ENCODE data around the gene MLH3. TPM values are rescaled to one million over a fixed set of nuclear protein-coding genes. Genes with fewer than 3 reads are reported as not detected.

MLH3 gene
- total RNA-seq, 1 donor from 2014 or later: 12.9 TPM

GRCh38 chr14:75049136-75049535 lies 2.1 kb downstream of the MLH3 start:
- Histone ChIP-seq H3K79me2 (ENCODE audit: insufficient read depth, low read length) (peaks cover 10% of the 10 kb centered on the region), H3K27ac (ENCODE audit: low read depth, low read length) (no peak overlapping the region), H3K27me3 (ENCODE audit: insufficient read depth, low read length) (no peaks in the 10 kb centered on the region), H4K20me1 (ENCODE audit: insufficient read depth, low read length) (no peaks in the 10 kb centered on the region), H3K36me3 (ENCODE audit: insufficient read depth, low read length) (no peaks in the 10 kb centered on the region), H2AFZ (ENCODE audit: low read depth, low read length) (no peak overlapping the region), H3K4me2 (ENCODE audit: low read length) (no peak overlapping the region), H3K9me3 (ENCODE audit: insufficient read depth, low read depth, low read length) (no peaks in the 10 kb centered on the region), H3K4me3 (ENCODE audit: insufficient read depth, low read depth, low read length) (no peak overlapping the region), H3K4me1 (ENCODE audit: insufficient read depth, low read length) (peaks cover 12% of the 10 kb centered on the region), H3K9ac (ENCODE audit: low read length) (no peak overlapping the region)
- H3K9me3 Mint-ChIP-seq (ENCODE audit: unreplicated experiment): peaks cover 2% of the 10 kb centered on the region
- DNase-seq (ENCODE audit: low read depth) (no peak), FAIRE-seq (no peak)
- no peaks in the 10 kb centered on the region for H3K27me3 Mint-ChIP-seq (ENCODE audit: low read depth, unreplicated experiment)
- H3K36me3 Mint-ChIP-seq (ENCODE audit: low read depth, unreplicated experiment): peaks cover 2% of the 10 kb centered on the region
- no peak overlapping the region for H3K4me3 Mint-ChIP-seq (ENCODE audit: unreplicated experiment)
- H3K4me1 Mint-ChIP-seq (ENCODE audit: low read depth, unreplicated experiment): peaks cover 14% of the 10 kb centered on the region
- no peak overlapping the region for H3K27ac Mint-ChIP-seq (ENCODE audit: unreplicated experiment)
- TF ChIP-seq EZH2 (IDR thresholded peaks at IDR 0.05; ENCODE audit: insufficient read depth, low read length) (no peak), CTCF (IDR thresholded peaks at IDR 0.05; ENCODE audit: insufficient read depth, low read depth, low read length) (no peak)

GRCh38 chr14:75048101-75048500 lies 3.2 kb downstream of the MLH3 start:
- H3K27ac Mint-ChIP-seq (ENCODE audit: unreplicated experiment): no peak overlapping the region

More at GRCh38 chr14:75048101-75048500, 3.2 kb downstream of the MLH3 start:
- no peak overlapping the region for H3K4me3 Mint-ChIP-seq (ENCODE audit: unreplicated experiment)
- no peaks in the 10 kb centered on the region for H4K20me1 ChIP-seq (ENCODE audit: insufficient read depth, low read length)
- no peak for TF ChIP-seq EZH2 (IDR thresholded peaks at IDR 0.05; ENCODE audit: insufficient read depth, low read length)
- TF ChIP-seq CTCF (IDR thresholded peaks at IDR 0.05; ENCODE audit: insufficient read depth, low read depth, low read length): no peak
- peaks cover 2% of the 10 kb centered on the region for H3K36me3 Mint-ChIP-seq (ENCODE audit: low read depth, unreplicated experiment)
- H3K27me3 Mint-ChIP-seq (ENCODE audit: low read depth, unreplicated experiment): no peaks in the 10 kb centered on the region
- H3K9me3 Mint-ChIP-seq (ENCODE audit: unreplicated experiment): peaks cover 2% of the 10 kb centered on the region
- DNase-seq (ENCODE audit: low read depth) (no peak), FAIRE-seq (no peak)
- H3K4me3 ChIP-seq (ENCODE audit: insufficient read depth, low read depth, low read length): no peak overlapping the region
- no peaks in the 10 kb centered on the region for H3K36me3 ChIP-seq (ENCODE audit: insufficient read depth, low read length)
- no peaks in the 10 kb centered on the region for H3K27me3 ChIP-seq (ENCODE audit: insufficient read depth, low read length)
- peaks cover 12% of the 10 kb centered on the region for H3K4me1 ChIP-seq (ENCODE audit: insufficient read depth, low read length)
- no peak overlapping the region for H3K9ac ChIP-seq (ENCODE audit: low read length)
- H3K4me2 ChIP-seq (ENCODE audit: low read length): no peak overlapping the region
- H3K4me1 Mint-ChIP-seq (ENCODE audit: low read depth, unreplicated experiment): peaks cover 14% of the 10 kb centered on the region
- no peak overlapping the region for H3K27ac ChIP-seq (ENCODE audit: low read depth, low read length)
- no peak overlapping the region for H2AFZ ChIP-seq (ENCODE audit: low read depth, low read length)
- H3K9me3 ChIP-seq (ENCODE audit: insufficient read depth, low read depth, low read length): no peaks in the 10 kb centered on the region
- H3K79me2 ChIP-seq (ENCODE audit: insufficient read depth, low read length): peaks cover 13% of the 10 kb centered on the region

All from astrocyte (in vitro differentiated cells and primary cell).